GM12891 (cell line): Measurements from ENCODE around the gene RNF151.

Source experiments
- PAX5 ChIP-seq: IDR thresholded peaks from 2 replicates; pipeline ENCODE4 v1.6.1; 2011; ENCODE audit warnings: low read length, moderate library complexity, mild to moderate bottlenecking; ENCODE audit not compliant: insufficient read depth, severe bottlenecking
- POLR2A ChIP-seq: IDR thresholded peaks from 2 replicates; pipeline ENCODE4 v1.6.1; 2011; ENCODE audit warnings: low read depth, low read length, control low read depth
- POLR2AphosphoS5 ChIP-seq: IDR thresholded peaks from 2 replicates; pipeline ENCODE4 v1.6.1; 2011; ENCODE audit warnings: low read depth, low read length, control low read depth
- SPI1 ChIP-seq: IDR thresholded peaks from 2 replicates; pipeline ENCODE4 v1.6.1; 2011; ENCODE audit warnings: low read depth, low read length, control low read depth
- TAF1 ChIP-seq: IDR thresholded peaks from 2 replicates; pipeline ENCODE4 v1.6.1; 2011; ENCODE audit warnings: low read depth, low read length, control low read depth

GRCh38 chr16:1965396-1966001 lies 1.2 kb upstream of the RNF151 start:
- TF ChIP-seq SPI1 (no peak), POLR2A (no peak; the same call in 1 of the 2 replicates), POLR2AphosphoS5 (peak; percentile 26), PAX5 (no peak), TAF1 (no peak)
